H9 (cell line): Measurements from ENCODE around the gene FOXK1. TPM values are rescaled to one million over a fixed set of nuclear protein-coding genes. Genes with fewer than 3 reads are reported as not detected.

Experiments
- DNase-seq: peaks from one replicate; pipeline ENCODE4 v3.0.0-alpha.2; 2017
- H2AFZ ChIP-seq: one replicate; pipeline ENCODE4 v1.6.1; 2013; ENCODE audit warnings: mild to moderate bottlenecking, low read length, control low read depth, moderate library complexity
- H2AK5ac ChIP-seq: 2 replicates; pipeline ENCODE4 v1.6.1; 2013; ENCODE audit warnings: low read length, control low read depth, mixed read lengths; ENCODE audit not compliant: insufficient read length
- H2BK120ac ChIP-seq: one replicate; pipeline ENCODE4 v1.6.1; 2013; ENCODE audit warnings: low read depth, mild to moderate bottlenecking, low read length, control low read depth, inconsistent platforms; ENCODE audit not compliant: poor library complexity, severe bottlenecking
- H2BK12ac ChIP-seq: 2 replicates; pipeline ENCODE4 v1.6.1; 2013; ENCODE audit warnings: low read length, control low read depth, mixed read lengths, low read depth; ENCODE audit not compliant: insufficient read length
- H2BK15ac ChIP-seq: 2 replicates; pipeline ENCODE4 v1.6.1; 2013; ENCODE audit warnings: low read depth, low read length, control low read depth
- H2BK20ac ChIP-seq: one replicate; pipeline ENCODE4 v1.6.1; 2013; ENCODE audit warnings: low read depth, mild to moderate bottlenecking, low read length, control low read depth, inconsistent platforms; ENCODE audit not compliant: poor library complexity, severe bottlenecking
- H2BK5ac ChIP-seq: 2 replicates; pipeline ENCODE4 v1.6.1; 2013; ENCODE audit warnings: low read length, control low read depth, mixed read lengths; ENCODE audit not compliant: insufficient read length
- H3K14ac ChIP-seq: 2 replicates; pipeline ENCODE4 v1.6.1; 2013; ENCODE audit warnings: low read length, control low read depth; ENCODE audit not compliant: insufficient read depth
- H3K18ac ChIP-seq: 2 replicates; pipeline ENCODE4 v1.6.1; 2013; ENCODE audit warnings: low read depth, mild to moderate bottlenecking, mixed read lengths, low read length, control low read depth; ENCODE audit not compliant: insufficient read length
- H3K23ac ChIP-seq: 2 replicates; pipeline ENCODE4 v1.6.1; 2013; ENCODE audit warnings: low read length, control low read depth, mixed read lengths, low read depth; ENCODE audit not compliant: insufficient read length
- H3K23me2 ChIP-seq: 2 replicates; pipeline ENCODE4 v1.6.1; 2013; ENCODE audit warnings: low read depth, mild to moderate bottlenecking, mixed read lengths, low read length, control low read depth; ENCODE audit not compliant: insufficient read length, poor library complexity, severe bottlenecking
- H3K27ac ChIP-seq: 2 replicates; pipeline ENCODE4 v1.5.1; 2013; ENCODE audit warnings: low read length, control low read depth, mixed read lengths, low read depth; ENCODE audit not compliant: insufficient read length
- H3K27me3 ChIP-seq: 2 replicates; pipeline ENCODE4 v1.6.1; 2013; ENCODE audit warnings: low read length, control low read depth, inconsistent platforms; ENCODE audit not compliant: insufficient read depth
- H3K4ac ChIP-seq: 2 replicates; pipeline ENCODE4 v1.6.1; 2013; ENCODE audit warnings: low read depth, mild to moderate bottlenecking, control low read depth, inconsistent platforms, low read length, moderate library complexity
- H3K4me1 ChIP-seq: 2 replicates; pipeline ENCODE4 v1.6.1; 2013; ENCODE audit warnings: low read length, control low read depth, inconsistent platforms; ENCODE audit not compliant: insufficient read depth
- H3K4me2 ChIP-seq: 2 replicates; pipeline ENCODE4 v1.6.1; 2013; ENCODE audit warnings: low read length, control low read depth, mixed read lengths; ENCODE audit not compliant: insufficient read length, insufficient read depth
- H3K56ac ChIP-seq: 2 replicates; pipeline ENCODE4 v1.6.1; 2013; ENCODE audit warnings: low read depth, mild to moderate bottlenecking, mixed read lengths, low read length, control low read depth; ENCODE audit not compliant: insufficient read length
- H3K79me1 ChIP-seq: 2 replicates; pipeline ENCODE4 v1.6.1; 2013; ENCODE audit warnings: low read depth, mild to moderate bottlenecking, moderate library complexity, low read length, control low read depth, inconsistent platforms; ENCODE audit not compliant: insufficient read depth, poor library complexity, severe bottlenecking
- H3K79me2 ChIP-seq: 2 replicates; pipeline ENCODE4 v1.6.1; 2013; ENCODE audit warnings: low read length, control low read depth, inconsistent platforms; ENCODE audit not compliant: insufficient read depth
- H3K9ac ChIP-seq: 2 replicates; pipeline ENCODE4 v1.6.1; 2013; ENCODE audit warnings: low read length, control low read depth, mixed read lengths; ENCODE audit not compliant: insufficient read length; ENCODE audit errors: extremely low read depth
- H3K9me3 ChIP-seq: one replicate; pipeline ENCODE4 v1.6.1; 2013; ENCODE audit warnings: low read depth, low read length, inconsistent platforms; ENCODE audit not compliant: control insufficient read depth
- H3T11ph ChIP-seq: one replicate; pipeline ENCODE4 v1.6.1; 2013; ENCODE audit warnings: mild to moderate bottlenecking, low read length, control low read depth, inconsistent platforms
- H4K20me1 ChIP-seq: one replicate; pipeline ENCODE4 v1.6.1; 2013; ENCODE audit not compliant: control insufficient read depth, insufficient read length, insufficient read depth
- H4K5ac ChIP-seq: 2 replicates; pipeline ENCODE4 v1.6.1; 2013; ENCODE audit warnings: low read depth, mild to moderate bottlenecking, mixed read lengths, low read length, control low read depth; ENCODE audit not compliant: insufficient read length
- H4K8ac ChIP-seq: replicated peaks from 2 replicates; pipeline ENCODE4 v1.6.1; 2013; ENCODE audit warnings: low read length, control low read depth, mixed read lengths, low read depth; ENCODE audit not compliant: insufficient read length
- H4K91ac ChIP-seq: 2 replicates; pipeline ENCODE4 v1.6.1; 2013; ENCODE audit warnings: low read depth, mild to moderate bottlenecking, moderate library complexity, mixed read lengths, low read length, control low read depth; ENCODE audit not compliant: insufficient read length
- H3K27ac Mint-ChIP-seq, 3 experiments: 2 replicates in 2 of 3; 3 replicates in 1 of 3; pipeline ENCODE4 v1.8.0; 2020 to 2021; ENCODE audit warnings: mixed read lengths in 3 of 3, mild to moderate bottlenecking in 1 of 3, moderate library complexity in 1 of 3
- H3K27me3 Mint-ChIP-seq: 2 replicates; pipeline ENCODE4 v1.8.0; 2021; ENCODE audit warnings: low read depth, mild to moderate bottlenecking, moderate library complexity, mixed read lengths
- H3K36me3 Mint-ChIP-seq, 3 experiments: 2 replicates in 2 of 3; 3 replicates in 1 of 3; pipeline ENCODE4 v1.8.0; 2020 to 2021; ENCODE audit warnings: low read depth in 3 of 3, mixed read lengths in 3 of 3; ENCODE audit not compliant: insufficient read depth in 1 of 3
- H3K4me1 Mint-ChIP-seq, 2 experiments: 2 replicates each; pipeline ENCODE4 v1.8.0; 2020; ENCODE audit warnings: mixed read lengths in 2 of 2
- H3K4me3 Mint-ChIP-seq, 2 experiments: 2 replicates in 1 of 2; 3 replicates in 1 of 2; pipeline ENCODE4 v1.8.0; 2020 to 2021; ENCODE audit warnings: mild to moderate bottlenecking in 2 of 2, mixed read lengths in 2 of 2, moderate library complexity in 1 of 2
- H3K9me3 Mint-ChIP-seq, 2 experiments: 2 replicates in 1 of 2; 3 replicates in 1 of 2; pipeline ENCODE4 v1.8.0; 2020; ENCODE audit warnings: mild to moderate bottlenecking in 2 of 2, mixed read lengths in 2 of 2, moderate library complexity in 1 of 2
- CTCF ChIP-seq: fragments of 200-600 bp; sonication (generic); conservative IDR thresholded peaks from 3 replicates; pipeline ENCODE4 v1.8.0; 2021; ENCODE audit warnings: antibody characterized with exemption, mild to moderate bottlenecking
- WGBS: extraction: QIAGEN DNeasy Blood & Tissue Kit; methylation state at CpG from one replicate; pipeline ENCODE4 v1.1.7; 2013; ENCODE audit warnings: missing lambda C conversion rate, low lambda C conversion rate, mixed read lengths; ENCODE audit not compliant: insufficient read length; ENCODE audit errors: extremely low coverage; 5-methylcytosine and 5-hydroxymethylcytosine counted together
- total RNA-seq: library from RNA; stranded (reverse); gene quantifications from 2 replicates; pipeline ENCODE4 v1.2.1, GENCODE V29; 2021

Gene FOXK1
- total RNA-seq, 1 experiment from 2014 or later, result 14.4 TPM

GRCh38 chr7:4808565-4808964 lies 126.5 kb downstream of the FOXK1 start:
- H3K18ac ChIP-seq, result no peak overlapping the region
- no peak overlapping the region for H4K91ac ChIP-seq
- H3K23me2 ChIP-seq, result no peaks in the 10 kb centered on the region
- no peaks in the 10 kb centered on the region for H3K79me2 ChIP-seq
- Mint-ChIP-seq H3K27me3 (peaks cover 14% of the 10 kb centered on the region), H3K27ac (no peak overlapping the region), H3K4me3 (no peak overlapping the region), H3K9me3 (peaks cover 1 to 6% of the 10 kb centered on the region in 2 experiments; a peak in 2 of 5 replicates), H3K36me3 (peaks cover 0 to 10% (median 0%) of the 10 kb centered on the region in 3 experiments; a peak in 2 of 7 replicates), H3K4me1 (peaks cover 6 to 20% of the 10 kb centered on the region in 2 experiments)
- H3K14ac ChIP-seq, result no peak overlapping the region; the same call in 1 of the 2 replicates
- no peak overlapping the region for H3K23ac ChIP-seq
- peak; percentile 19 for DNase-seq
- H4K20me1 ChIP-seq, result no peaks in the 10 kb centered on the region
- no peaks in the 10 kb centered on the region for H3K9me3 ChIP-seq
- H3K4me2 ChIP-seq, result no peak overlapping the region
- H3K56ac ChIP-seq, result no peak overlapping the region
- TF ChIP-seq CTCF, result no peak
- no peak overlapping the region for H3K4ac ChIP-seq
- no peaks in the 10 kb centered on the region for H3K79me1 ChIP-seq
- H2BK20ac ChIP-seq, result no peak overlapping the region
- H3K4me1 ChIP-seq, result no peaks in the 10 kb centered on the region
- H4K8ac ChIP-seq, result no peak overlapping the region
- no peak overlapping the region for H3K27ac ChIP-seq
- H3K9ac ChIP-seq, result no peak overlapping the region
- no peak overlapping the region for H2BK120ac ChIP-seq
- H2BK5ac ChIP-seq, result no peak overlapping the region
- no CpG with 5 or more reads among the region's 37 CpGs for WGBS
- H2AFZ ChIP-seq, result no peak overlapping the region
- H4K5ac ChIP-seq, result no peak overlapping the region
- no peak overlapping the region for H2BK12ac ChIP-seq
- H3T11ph ChIP-seq, result no peak overlapping the region
- no peaks in the 10 kb centered on the region for H3K27me3 ChIP-seq
- no peak overlapping the region for H2AK5ac ChIP-seq
- H2BK15ac ChIP-seq, result no peak overlapping the region
